HEK293 (cell line): ENCODE results near the gene ARID3B.

Source experiments
- CTCF ChIA-PET: fragments of 350-600 bp; formaldehyde crosslinking; extraction: SDS; loops from one replicate; lab custom pipeline; 2021; ENCODE audit warnings: antibody characterized with exemption; lab: Yijun Ruan, JAX
- POLR2A ChIA-PET: fragments of 300-600 bp; formaldehyde crosslinking; extraction: SDS; loops from one replicate; lab custom pipeline; 2020; ENCODE audit warnings: antibody characterized with exemption, inconsistent platforms; lab: Yijun Ruan, JAX
- H3K27ac ChIP-seq: fragments of 200-500 bp; sonication (Bioruptor generic); 2 replicates; pipeline ENCODE4 v1.5.1; 2014; ENCODE audit warnings: low read depth, low read length, control low read depth, inconsistent platforms; ENCODE audit errors: extremely low read depth
- H3K36me3 ChIP-seq, 2 experiments: fragments of 200-500 bp in 1 of 2; sonication (Bioruptor generic) in 1 of 2; 1 replicate in 1 of 2; 2 replicates in 1 of 2; pipeline ENCODE4 v1.5.1; 2014 to 2017; ENCODE audit warnings: inconsistent platforms in 2 of 2, low read length in 2 of 2; ENCODE audit not compliant: control insufficient read depth in 2 of 2, insufficient read depth in 1 of 2
- H3K4me1 ChIP-seq: fragments of 200-500 bp; sonication (Bioruptor generic); 2 replicates; pipeline ENCODE4 v1.5.1; 2014; ENCODE audit warnings: mild to moderate bottlenecking, low read length, inconsistent platforms; ENCODE audit not compliant: control insufficient read depth, insufficient read depth
- H3K4me3 ChIP-seq: 2 replicates; pipeline ENCODE4 v1.5.1; 2011; ENCODE audit warnings: low read depth, mild to moderate bottlenecking, control low read depth, low read length, moderate library complexity
- H3K9me3 ChIP-seq: fragments of 200-500 bp; sonication (Bioruptor generic); 2 replicates; pipeline ENCODE4 v1.5.1; 2014; ENCODE audit warnings: low read depth, low read length, inconsistent platforms; ENCODE audit not compliant: control insufficient read depth, insufficient read depth
- SCRT2 ChIP-seq: fragments of 450-650 bp; formaldehyde crosslinking; IDR thresholded peaks from 2 replicates; pipeline ENCODE4 v1.5.1; 2016; ENCODE audit warnings: missing biosample characterization, missing genetic modification characterization
- ZNF311 ChIP-seq: fragments of 450-650 bp; formaldehyde crosslinking; IDR thresholded peaks from 2 replicates; pipeline ENCODE4 v1.5.1; 2017; ENCODE audit warnings: missing biosample characterization, missing genetic modification characterization, borderline replicate concordance

ARID3B gene

DNA sequence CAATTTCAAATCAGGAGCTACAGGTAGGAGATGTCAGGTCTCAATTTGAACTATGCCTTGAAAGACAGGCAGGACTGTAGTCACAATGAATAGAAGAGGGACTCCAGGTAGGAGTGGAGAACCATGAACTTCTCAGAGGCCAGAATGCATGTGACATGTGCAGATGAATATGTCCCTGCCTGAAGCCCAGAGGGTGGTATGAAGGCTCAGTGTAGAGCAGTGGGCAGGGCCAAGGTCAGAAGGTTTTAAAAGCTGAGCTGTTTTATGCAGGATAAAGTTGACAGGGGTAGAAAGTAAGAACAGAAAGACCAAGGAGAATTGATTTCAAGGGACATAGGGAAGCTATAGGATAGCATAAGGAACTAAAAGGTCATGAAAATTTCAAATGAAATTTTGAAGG, 105.5 kb downstream of the ARID3B start:
- Histone ChIP-seq H3K27ac (no peak overlapping the region), H3K9me3 (no peaks in the 10 kb centered on the region), H3K36me3 (peaks cover 4 to 25% of the 10 kb centered on the region in 2 experiments; a peak in 2 of 3 replicates), H3K4me1 (peaks cover 24% of the 10 kb centered on the region), H3K4me3 (no peak overlapping the region)
- ChIA-PET CTCF (interaction anchor here (0.6 to 16.2 kb wide), 3 partner anchors 12 to 154 kb away, joined by 5 to 200 read pairs (median 50); no protein-coding TSS in a partner anchor), POLR2A (no interaction called here)
- TF ChIP-seq SCRT2 (tag by site-specific recombination): peak; percentile 42; the same call in 1 of the 2 replicates
- no peak for TF ChIP-seq ZNF311 (tag by site-specific recombination)
